HG03095 (cell line): ENCODE results near the gene PRF1.

Experiments
- ATAC-seq: cut with Tn5 transposase; IDR thresholded peaks from one replicate; pipeline ENCODE4 v1.9.1; 2021; ENCODE audit warnings: moderate library complexity; ENCODE audit not compliant: unreplicated experiment

Gene PRF1

DNA sequence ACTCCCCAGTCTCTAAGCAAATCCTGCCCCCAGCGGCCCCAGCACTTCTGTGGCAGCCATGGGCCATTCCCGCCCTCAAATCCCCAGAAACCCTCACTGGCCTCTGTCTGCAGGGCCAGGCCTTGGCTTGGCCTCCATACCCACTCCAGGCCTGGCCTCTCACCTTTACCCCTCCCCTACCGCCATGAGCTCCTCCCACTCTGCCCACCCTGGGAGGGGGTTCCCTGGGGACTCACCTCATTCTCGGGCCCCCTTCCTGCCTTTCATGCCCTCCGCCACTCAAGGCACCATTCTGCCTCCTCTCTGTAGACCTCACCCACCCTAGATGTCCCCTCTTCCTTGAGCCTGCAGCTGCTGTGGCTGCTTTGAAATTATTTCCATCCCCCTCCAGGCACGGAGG, 41.0 kb downstream of the PRF1 start:
- ATAC-seq, result no peak

DNA sequence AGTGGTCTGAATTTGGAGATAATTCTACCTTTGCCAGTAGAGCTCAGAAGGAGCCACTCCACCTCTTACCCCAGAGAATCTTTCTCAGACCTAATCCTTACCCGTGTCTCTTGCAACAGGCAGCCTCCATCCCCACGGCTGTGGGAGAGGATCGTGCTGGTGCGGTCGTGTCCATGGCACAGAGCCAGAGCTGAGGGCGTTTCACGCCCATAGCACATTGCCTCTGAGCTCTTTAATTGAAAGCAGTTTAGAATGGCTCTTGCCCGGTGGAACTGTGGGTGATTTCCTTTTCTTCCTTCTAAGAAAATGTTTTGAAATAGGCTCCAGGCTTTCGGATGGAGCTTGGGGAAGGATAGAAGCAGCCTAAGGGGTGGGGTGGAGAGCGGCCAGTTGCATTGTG, 41.5 kb downstream of the PRF1 start:
- ATAC-seq, result no peak

DNA sequence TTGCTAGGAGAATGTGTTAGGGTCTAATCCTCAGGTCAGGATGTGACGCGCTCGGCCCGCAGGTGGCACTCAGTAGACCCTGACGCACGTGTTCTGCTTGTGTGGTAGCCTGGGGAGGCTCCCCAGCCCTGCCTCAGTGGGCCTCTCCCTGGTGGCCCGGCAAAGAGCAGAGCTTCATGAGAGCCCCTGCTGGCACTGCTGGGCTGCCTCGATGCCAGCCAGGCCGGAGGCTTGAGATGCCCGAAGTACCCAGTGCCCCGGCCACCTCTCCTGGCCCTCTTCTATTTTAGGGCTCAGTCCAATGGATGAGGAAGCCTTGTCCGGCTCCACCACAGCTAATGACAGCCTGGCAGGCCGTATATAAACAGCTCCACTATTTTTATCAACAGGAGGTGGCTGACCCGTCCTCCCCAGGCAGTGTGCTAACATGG, 42.0 kb downstream of the PRF1 start:
- no peak for ATAC-seq

DNA sequence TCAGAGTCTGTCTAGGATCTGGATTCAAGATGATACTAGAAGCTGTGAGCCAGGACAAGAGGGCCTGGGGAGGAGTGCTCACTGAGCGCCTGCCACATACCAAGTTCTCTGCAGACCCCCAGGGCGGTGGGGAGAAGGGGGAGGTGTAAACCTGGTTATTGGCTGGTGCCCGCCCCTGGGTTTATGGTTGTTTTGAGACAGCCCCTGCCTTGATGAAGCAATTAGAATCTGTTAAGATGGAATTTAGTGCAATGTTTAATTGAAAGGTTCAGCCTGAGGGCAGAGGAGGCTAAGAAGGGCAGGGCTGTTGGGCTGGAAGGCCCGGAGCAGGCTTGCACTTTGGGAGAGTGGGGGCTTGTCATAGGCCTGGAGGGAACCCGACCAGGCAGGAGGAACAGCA, 42.7 kb downstream of the PRF1 start:
- ATAC-seq, result no peak

DNA sequence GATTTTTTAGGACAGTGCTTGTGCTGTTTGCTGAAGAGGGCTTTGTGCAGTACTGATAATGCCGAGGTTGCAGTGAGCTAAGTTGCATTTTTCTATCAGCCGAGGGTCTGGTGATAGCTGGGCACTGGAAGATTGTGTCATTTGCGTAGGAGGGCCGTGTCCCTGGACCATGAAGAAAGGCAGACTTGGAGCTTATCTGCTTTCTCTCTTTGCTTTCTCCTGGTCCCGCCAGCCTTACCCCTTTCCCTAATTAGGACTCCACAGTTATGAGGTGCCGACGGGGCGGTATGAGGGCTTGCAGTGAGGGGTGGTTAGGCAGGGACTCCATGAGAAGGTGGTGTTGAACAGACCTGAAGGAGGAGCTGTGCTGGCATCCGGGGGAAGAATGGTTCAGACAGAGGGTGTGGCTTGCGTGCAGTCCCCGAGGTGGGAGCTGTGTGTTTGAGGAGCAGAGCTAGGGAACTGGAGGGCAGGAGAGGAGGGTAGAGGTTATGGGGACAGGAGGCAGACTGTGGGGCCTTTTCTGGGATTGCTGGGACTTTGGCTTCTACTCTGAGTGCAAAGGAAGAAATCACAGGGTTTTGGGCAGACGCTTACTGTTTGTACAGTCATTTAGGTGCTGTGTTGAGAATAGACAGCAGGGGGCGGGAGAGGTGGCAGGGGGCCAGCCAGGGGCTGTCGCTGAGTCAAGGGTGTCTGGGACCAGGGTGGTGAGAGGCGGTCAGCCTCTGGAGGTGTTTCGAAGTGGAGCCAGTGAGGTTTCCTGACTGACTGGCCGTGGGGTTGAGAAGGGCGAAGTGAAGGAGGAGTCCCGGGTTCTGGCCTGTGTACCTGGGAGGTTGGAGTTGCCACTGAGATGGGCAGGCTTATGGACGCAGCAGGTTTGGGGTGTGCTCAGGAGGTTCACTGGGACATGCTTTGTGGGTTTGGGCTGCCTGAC, 43.4 kb downstream of the PRF1 start:
- ATAC-seq, result peak; percentile 58

DNA sequence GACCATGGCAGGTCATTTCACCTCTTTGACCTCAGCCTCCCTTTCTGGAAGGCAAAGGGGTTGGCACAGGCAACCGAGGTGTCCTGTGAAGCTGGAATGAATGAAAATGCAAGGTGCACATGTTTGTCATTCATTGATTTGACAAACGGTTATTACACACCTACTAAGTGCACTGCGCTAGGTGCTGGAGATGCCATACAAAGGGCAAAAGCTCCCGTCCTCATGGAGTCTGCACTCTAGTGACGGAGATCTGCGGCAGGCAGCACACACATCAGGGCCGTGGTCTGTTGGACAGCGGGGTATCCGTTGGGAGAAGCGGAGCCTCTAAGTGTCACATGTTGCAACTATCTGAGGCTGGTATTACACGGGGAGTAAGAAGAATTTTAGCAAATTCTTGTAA, 44.2 kb downstream of the PRF1 start:
- no peak for ATAC-seq

DNA sequence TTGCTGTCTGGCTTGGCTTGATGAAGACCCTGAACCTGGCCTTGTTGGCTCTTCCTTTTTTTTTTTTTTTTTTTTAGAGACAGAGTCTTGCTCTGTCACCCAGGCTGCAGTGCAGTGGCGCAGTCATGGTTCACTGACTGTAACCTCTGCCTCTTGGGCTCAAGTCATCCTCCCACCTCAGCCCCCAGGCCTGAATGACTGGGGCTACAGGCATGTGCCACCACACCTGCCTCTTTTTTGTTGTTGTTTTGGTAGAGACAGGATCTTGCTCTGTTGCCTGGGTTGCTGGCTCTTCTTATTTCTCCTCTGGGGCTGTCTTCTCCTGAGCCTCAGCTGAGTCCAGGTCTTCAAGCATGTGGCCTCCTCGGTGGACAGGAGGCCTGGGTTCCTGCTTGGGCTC, 44.7 kb downstream of the PRF1 start:
- no peak for ATAC-seq

DNA sequence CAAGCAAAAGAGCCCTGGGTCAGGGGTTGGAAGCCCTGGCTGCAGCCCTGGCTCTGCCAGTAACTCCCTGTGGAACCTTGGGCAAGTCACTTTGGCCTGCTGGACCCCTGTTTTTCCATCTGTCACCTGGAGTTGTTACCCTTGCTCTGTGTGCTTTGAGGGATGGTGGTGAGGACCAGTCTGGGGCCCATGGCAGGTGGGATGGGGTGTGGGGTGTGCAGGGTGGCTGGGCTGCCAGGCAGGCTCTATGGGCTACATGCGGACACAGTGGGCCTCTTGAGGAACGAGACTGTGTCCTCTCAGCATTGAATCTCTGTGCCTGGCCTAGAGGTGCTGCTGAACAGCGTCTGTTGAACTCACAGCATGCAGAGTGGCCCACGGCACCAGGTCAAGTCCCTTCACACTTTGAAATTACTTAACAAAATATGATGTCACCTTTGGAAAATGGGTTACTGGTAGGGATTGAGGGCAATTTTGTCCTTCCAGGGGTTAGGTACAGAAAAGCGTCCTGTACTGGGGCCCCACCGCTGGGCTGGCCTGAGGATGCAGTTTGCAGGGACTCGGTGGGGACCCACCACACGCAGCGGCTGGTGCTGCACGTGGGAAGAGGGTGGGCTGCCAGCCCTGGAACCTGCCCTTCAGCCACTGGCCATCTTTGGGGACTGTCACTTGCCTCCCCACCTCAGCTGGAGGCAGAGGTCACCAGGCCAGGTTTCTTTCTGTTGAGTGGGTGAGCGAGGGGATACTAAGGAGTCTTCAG, 45.3 kb downstream of the PRF1 start:
- no peak for ATAC-seq

DNA sequence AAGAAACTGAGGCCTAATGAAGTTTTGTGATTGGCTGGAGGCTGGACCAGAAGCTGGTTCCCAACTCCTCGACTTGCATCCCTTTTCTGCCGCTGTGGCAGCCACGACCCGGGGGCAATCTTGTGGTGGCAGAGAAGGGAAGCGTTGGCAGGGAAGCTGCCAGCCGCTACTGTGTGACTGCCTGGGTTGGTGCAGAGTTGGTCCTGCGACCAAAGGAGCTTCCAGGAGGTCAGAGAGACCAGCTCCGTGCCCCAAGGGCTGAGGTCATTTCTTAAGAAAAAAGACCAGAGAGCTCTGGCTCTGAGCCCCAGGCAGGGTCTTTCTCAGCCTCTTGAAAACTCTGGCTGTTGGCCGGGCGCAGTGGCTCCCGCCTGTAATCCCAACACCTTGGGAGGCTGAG, 47.2 kb downstream of the PRF1 start:
- no peak for ATAC-seq

DNA sequence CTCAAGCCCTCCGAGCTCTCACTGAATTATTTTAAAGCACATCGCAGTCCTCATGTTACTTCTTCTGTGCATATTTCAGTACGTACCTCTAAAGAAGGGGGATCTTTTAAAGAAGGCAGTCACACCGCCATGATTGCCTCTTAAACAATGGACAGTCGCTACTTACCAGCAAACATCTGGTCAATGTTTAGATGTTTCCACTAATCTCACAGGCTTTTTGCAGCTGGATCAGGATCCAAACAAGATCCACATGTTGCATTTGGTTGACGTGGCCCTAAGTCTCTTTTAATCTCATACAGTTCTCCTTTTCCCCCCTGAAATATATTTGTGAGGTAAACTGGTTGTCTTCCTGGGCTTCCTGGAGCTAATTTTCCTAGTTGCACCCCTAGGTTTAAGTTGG, 50.0 kb downstream of the PRF1 start:
- ATAC-seq, result no peak

DNA sequence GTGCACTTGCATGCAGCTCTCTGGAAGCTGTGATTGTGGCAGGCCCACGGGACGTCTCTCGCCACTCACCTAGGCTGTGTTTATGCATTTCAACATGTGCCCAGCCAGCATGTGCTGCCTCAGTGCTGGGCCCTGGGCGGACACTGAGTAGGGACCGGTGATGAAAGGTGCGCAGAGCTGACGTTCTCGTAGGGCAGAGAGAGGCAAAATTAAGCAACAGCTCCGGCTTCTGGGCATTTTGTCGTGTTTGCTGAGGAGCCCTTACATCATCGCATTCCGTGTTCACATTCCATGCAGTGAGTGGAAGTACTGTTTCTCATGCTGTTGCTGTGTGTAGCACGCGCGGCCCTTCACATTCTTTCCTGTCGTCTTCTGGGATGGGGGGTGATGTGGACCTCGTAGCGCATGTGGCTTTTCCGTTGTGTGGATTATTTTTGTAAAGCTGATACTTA, 50.5 kb downstream of the PRF1 start:
- ATAC-seq, result no peak

DNA sequence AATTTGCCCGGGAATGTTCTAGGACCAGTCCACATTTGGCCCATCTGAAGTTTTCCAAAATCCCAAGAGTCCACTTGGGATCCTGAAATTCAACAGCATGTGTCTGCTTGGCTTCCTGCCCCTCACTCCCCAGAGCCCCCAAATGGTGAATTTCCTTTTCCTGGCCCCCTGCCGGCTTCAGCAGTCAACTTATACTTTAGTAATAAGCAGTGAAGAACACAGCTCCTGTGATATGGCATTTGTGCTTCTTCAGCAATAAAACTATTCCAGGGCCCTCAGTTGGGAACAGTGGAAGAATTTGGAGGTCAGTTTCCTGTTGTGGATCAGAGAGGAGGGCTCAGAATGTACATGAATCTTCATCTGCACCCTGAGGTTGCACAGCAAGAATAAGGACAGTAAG, 51.1 kb downstream of the PRF1 start:
- ATAC-seq, result no peak

DNA sequence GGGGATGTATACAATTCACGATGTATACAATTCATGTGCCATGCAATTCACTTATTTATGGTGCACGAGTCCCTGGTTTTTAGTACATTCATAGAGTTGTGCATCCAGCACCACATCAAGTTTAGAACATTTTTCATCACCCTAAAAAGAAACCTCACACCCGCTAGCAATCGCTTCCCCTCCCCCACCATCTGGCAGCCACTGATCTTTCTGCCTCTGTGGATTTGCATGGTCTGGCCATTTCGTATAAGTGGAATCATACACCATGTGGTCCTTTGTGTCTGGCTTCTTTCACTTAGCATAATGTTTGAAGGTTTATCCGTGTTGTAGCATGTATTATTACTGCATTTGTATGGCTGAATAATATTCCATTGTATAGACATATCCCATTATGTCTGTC, 52.1 kb downstream of the PRF1 start:
- no peak for ATAC-seq

DNA sequence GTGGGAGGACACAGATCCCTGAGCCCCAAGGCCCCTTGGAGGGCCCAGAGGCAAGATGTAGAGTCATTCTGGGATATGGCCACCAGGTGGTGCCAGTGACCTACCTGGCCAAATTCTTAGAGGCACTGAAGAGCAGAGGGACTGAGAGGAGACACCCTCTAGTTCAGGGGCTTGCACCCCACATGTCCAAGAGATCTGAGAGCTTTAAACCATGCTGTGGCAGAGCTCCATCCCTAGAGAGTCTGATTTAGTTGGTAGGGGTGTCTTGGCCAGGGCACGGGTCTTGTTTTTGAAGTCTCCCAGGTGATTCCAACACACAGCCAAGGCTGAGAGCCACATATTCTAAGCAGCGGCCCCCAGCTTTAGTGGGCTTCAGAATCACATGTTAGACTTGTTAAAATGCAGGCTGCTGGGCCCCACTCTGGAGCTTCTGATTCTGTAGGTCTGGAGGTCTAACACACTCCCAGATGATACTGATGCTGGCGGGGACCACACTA, 52.5 kb downstream of the PRF1 start:
- no peak for ATAC-seq

DNA sequence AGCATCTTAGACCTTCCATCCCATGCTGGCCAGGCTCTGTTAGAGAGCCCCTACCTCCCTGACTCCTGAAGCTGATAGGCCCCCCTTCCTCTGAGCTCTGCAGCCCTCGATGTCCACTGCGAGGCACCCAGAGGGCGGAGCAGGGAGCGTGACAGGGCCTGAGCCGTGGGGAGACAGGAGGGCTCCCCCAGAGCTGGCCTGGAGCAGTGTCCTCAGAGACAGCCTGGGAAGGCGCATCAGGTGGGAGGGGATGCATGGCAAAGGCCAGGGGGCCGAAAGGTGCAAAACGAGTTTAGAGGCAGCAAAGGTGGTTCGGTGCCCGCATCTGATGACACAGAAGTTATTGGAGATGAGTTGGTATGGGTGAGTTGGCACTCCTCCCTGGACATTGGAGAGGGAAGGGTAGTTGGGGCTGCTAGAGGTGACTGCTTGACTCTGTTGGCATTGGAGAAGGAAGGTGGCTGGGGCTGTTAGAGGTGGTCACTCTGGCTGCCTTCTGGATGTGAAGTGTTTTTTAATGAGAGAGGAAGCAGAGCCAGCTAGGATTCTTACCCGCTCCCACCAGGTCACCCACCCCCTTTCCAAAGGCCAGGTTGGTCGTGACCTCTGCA, 53.1 kb downstream of the PRF1 start:
- no peak for ATAC-seq
